ENCODE measurements around the gene ALKBH6.

DNA sequence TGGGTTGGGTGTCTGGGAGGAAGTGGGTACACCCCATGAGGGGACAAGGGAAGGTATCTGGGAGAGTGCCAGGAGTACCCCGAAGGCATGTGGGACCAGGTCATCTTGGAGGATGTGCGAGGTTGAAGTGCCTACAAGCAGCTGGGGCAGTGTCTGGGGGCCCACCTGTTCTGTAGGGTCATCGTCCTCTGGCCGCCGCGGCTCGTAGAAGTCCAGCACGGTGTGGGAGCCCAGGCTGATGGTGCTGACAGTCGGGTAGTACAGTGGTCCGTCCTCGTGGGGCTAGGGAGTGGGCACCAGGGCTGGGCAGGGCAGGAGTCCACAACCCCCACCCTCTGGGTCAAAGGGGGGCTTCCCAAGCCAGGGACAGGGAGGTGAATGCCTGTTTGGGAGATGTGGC lies 3.6 kb downstream of the ALKBH6 start:
- TF ChIP-seq, protein P1, sequence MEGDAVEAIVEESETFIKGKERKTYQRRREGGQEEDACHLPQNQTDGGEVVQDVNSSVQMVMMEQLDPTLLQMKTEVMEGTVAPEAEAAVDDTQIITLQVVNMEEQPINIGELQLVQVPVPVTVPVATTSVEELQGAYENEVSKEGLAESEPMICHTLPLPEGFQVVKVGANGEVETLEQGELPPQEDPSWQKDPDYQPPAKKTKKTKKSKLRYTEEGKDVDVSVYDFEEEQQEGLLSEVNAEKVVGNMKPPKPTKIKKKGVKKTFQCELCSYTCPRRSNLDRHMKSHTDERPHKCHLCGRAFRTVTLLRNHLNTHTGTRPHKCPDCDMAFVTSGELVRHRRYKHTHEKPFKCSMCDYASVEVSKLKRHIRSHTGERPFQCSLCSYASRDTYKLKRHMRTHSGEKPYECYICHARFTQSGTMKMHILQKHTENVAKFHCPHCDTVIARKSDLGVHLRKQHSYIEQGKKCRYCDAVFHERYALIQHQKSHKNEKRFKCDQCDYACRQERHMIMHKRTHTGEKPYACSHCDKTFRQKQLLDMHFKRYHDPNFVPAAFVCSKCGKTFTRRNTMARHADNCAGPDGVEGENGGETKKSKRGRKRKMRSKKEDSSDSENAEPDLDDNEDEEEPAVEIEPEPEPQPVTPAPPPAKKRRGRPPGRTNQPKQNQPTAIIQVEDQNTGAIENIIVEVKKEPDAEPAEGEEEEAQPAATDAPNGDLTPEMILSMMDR (IDR thresholded peaks at IDR 0.05 in 2 of 3, conservative IDR thresholded peaks at IDR 0.05 in 1 of 3; ENCODE audit: insufficient read depth in 2 of 3, low read depth in 1 of 3, low read length in 3 of 3), result no peak
- TF ChIP-seq, protein P2, sequence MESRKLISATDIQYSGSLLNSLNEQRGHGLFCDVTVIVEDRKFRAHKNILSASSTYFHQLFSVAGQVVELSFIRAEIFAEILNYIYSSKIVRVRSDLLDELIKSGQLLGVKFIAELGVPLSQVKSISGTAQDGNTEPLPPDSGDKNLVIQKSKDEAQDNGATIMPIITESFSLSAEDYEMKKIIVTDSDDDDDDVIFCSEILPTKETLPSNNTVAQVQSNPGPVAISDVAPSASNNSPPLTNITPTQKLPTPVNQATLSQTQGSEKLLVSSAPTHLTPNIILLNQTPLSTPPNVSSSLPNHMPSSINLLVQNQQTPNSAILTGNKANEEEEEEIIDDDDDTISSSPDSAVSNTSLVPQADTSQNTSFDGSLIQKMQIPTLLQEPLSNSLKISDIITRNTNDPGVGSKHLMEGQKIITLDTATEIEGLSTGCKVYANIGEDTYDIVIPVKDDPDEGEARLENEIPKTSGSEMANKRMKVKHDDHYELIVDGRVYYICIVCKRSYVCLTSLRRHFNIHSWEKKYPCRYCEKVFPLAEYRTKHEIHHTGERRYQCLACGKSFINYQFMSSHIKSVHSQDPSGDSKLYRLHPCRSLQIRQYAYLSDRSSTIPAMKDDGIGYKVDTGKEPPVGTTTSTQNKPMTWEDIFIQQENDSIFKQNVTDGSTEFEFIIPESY (CRISPR knock-in tag; IDR thresholded peaks at IDR 0.05), result no peak
- TF ChIP-seq ZNF583 (CRISPR knock-in tag; IDR thresholded peaks at IDR 0.05), result no peak
- TF ChIP-seq ZNF347 (CRISPR knock-in tag; IDR thresholded peaks at IDR 0.05; ENCODE audit: low read depth), result no peak
- no peak for TF ChIP-seq EZH2 (IDR thresholded peaks at IDR 0.05; ENCODE audit: borderline replicate concordance, low read depth, low read length)
- TF ChIP-seq, protein P3, sequence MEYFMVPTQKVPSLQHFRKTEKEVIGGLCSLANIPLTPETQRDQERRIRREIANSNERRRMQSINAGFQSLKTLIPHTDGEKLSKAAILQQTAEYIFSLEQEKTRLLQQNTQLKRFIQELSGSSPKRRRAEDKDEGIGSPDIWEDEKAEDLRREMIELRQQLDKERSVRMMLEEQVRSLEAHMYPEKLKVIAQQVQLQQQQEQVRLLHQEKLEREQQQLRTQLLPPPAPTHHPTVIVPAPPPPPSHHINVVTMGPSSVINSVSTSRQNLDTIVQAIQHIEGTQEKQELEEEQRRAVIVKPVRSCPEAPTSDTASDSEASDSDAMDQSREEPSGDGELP (CRISPR knock-in tag; IDR thresholded peaks at IDR 0.05; ENCODE audit: borderline replicate concordance), result no peak
- TF ChIP-seq SP1 (CRISPR knock-in tag; IDR thresholded peaks at IDR 0.05), result no peak
- no peak for TF ChIP-seq SAP30 (IDR thresholded peaks at IDR 0.05; ENCODE audit: borderline replicate concordance, insufficient read depth, low read depth, low read length, poor library complexity, severe bottlenecking)
- TF ChIP-seq ZC3H4 (CRISPR knock-in tag; IDR thresholded peaks at IDR 0.05; ENCODE audit: borderline replicate concordance), result no peak
- no peak for TF ChIP-seq LARP7 (IDR thresholded peaks at IDR 0.05)
- TF ChIP-seq SREBF2 (CRISPR knock-in tag; IDR thresholded peaks at IDR 0.05), result no peak

Data from K562 (cell line).